ENCODE data around the gene UBE3B.

UBE3B gene

DNA sequence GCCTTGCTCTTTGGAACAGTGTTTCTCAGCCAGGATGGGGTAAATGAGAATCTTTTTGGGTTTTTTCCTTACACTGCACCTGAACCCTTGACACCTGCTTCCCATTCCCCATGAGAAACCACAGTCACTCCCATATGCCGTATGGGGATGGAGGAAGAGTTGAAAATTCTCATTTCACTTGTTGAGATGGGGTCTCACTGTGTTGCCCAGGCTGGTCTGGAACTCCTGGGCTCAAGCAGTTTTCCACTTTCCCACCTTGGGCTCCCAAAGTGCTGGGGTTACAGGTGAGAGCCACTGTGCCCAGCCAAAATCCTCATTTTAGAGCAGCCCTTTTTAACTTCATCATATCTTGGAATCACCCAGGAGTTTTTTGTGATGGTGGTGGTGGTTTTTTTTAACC is 99.9 kb downstream of the UBE3B start:
- no peak for DNase-seq

DNA sequence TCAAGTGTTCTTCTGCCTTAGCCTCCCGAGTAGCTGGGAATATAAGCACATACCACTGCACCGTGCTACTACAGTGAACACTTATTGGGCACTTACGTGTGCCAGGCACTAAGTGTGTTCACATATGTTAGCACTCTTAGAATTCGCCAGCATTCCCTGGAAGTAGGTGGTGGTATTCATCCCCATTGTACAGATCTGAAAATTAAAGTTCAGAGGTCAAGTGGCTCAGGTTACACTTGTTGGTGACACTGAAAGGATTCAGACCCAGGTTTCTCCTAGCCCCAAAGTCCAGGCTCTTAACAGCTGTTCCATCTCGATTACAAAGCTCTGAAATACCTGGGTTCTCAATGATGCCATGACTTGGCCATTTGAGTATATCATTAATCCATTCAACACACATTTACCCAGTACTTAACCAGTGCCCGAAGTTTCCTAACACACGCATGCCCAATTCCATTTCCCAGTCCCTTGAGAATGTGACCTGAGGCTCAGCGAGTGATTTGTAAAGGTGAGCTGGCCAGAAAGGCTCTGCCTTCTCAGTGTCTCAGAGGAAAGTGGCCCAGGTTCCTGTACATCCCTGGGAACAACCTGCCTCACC is 101.0 kb downstream of the UBE3B start:
- DNase-seq = no peak

DNA sequence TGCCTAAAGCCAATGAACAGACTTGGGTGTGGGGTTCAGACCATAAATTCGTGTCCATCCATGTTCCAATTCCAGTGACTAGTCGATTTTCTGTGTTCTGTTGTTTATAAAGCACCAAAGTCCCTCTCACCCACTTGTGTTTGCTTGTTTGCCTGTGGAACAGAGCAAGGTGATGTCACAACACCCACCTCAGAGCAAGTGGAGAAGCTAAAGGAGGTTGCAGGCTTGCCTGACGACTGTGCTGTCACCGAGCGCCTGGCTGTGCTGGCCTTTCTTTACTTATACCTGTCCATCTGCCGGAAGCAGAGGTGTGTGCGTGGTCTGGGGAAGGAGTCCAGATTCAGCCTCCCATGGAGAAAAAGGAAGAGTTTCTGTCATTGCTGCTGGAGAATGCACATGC is 102.2 kb downstream of the UBE3B start:
- no peak for DNase-seq

DNA sequence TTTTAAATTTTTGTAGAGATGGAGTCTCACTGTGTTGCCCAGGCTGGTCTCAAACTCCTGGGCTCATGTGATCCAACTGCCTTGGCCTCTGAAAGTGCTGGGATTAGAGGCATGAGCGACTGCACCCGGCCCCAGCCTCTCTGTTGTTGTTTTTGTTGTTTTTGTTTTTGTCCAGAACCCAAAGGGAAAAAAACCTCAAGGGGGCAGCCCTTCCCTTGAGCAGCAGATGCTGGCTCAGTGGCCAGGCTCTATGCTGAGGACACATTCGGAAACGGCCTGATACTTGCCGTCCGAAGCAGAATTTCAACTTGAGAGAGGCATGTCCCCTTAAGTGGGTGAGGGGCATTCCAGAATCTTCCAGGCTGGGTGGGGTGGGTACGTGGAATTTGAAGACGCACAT is 102.8 kb downstream of the UBE3B start:
- DNase-seq = no peak

DNA sequence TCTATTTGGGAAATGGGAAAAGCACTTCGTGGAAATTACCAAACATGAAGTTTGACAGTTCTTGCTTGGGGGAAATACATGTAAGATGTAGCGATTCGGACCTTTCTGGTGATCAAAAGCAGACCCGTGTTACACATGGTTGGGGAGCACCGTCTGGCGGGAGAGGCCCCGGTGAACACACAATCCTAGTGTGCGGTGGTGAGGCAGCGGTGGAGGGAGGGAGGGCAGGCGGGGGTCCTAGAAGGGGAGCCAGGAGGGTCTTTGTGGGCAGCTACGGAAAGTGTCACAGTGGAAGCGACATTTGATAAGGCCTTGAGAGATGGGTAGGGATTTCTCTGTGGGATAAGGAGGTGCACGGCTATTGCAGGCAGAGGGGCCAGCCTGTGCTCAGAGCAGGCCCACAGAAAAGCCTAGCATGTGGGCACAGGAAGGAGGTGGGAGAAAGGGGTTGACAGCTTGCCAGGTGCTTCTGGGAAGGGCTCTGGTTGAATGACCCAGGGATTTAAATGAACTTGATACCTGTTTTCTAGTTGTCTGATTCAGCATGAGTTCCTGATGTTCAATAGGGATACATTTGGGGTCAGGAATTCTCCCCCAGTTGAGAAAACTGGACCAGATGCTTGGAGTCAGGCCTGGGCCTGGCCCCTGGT is 103.4 kb downstream of the UBE3B start:
- no peak for DNase-seq

DNA sequence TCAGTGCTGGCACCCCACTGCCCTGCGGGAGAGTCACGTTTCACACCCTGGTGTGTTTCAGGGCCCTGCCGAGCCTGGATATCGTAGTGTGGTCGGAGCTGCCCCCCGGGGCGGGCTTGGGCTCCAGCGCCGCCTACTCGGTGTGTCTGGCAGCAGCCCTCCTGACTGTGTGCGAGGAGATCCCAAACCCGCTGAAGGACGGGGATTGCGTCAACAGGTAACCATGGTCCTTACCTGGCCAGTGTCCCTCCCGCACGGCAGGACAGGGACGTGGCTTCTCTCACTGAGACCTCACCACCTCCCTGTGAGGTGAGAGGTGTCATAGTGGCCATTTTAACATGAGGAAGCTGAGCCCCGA is 103.9 kb downstream of the UBE3B start:
- DNase-seq = no peak

DNA sequence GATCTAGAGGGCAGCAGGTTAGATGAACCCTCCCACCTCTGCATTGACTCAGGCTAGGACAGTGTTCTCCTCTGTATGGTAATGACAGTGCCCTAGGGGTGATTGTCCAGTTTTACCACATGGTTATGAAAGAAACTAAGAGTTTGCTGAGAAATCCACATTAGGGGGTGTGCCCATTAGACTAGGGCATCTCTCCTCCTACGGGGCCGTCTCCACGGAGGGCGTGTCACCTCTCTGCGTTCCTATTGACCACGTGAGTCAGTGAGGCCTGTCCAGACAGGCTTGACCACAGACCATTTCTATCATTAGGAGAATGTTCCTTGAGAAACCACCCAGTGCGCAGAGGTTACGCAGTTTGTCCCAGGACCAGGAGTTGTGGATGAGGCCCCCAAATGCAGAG is 104.4 kb downstream of the UBE3B start:
- no peak for DNase-seq

DNA sequence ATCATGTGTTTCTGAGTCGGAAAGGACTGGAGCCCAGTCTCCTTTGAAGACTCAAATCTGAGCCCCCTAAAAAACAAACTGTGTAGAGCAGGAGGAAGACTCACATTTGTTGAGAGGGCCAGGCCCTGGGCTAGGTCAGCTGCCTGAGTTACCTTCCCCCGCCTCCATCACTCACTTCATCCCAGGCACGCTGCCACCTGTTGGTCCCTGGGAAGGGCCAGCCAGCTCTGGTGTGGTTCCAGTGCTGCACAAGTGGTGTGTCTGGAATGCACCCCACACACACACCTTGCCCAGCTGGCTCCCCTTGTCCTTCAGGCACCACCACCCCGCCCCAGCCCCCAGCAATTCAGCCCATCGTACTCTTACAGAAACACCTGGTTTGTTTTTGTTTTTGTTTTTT is 105.2 kb downstream of the UBE3B start:
- no peak for DNase-seq

DNA sequence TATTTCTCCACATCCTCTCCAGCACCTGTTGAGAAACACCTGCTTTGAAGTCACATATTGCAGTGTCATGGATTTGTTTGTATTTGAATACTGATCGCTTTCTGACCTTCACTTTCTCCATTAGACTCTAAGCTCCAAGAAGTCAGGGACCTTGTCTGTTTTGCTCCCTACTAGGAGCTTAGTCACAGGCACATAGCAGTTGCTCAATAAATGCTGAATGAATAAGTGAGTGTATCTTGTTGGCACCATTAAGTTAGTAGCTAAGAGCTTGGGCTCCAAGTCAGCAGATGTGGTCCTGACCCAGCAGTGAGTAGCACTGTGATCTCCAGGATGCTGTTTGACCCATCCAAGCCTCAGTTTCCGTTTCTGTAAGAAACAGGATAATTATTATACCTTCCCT is 106.3 kb downstream of the UBE3B start:
- DNase-seq = no peak

Data from SW 1271 (cell line).